GM21529 (cell line): ENCODE measurements around the gene MOB3B.
A peak's percentile ranks its signal among the peaks of the same experiment; 100 is the strongest.

ENCODE experiments used
- ATAC-seq: cut with Tn5 transposase; IDR thresholded peaks from one replicate; pipeline ENCODE4 v1.9.1; 2021; ENCODE audit not compliant: unreplicated experiment

MOB3B gene

DNA sequence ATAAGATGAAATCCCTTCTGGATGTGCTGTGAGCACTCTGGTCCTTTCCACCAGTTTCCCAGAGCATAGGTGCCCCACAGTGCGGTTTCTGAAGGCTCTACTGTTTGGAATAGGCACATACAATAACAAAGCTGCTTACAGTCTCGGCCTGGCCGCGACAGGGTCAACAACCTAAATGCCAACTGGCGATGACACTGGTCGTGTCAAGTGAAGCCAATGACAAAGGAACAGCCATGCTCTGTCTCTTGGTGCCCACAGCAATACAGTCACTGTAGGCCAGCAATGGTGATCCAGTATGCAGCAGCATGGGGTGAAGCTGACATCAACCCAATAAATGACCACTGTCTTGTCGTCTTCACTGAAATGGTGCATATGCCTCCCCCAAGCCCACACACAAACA lies 184.8 kb downstream of the MOB3B start:
- ATAC-seq = no peak

DNA sequence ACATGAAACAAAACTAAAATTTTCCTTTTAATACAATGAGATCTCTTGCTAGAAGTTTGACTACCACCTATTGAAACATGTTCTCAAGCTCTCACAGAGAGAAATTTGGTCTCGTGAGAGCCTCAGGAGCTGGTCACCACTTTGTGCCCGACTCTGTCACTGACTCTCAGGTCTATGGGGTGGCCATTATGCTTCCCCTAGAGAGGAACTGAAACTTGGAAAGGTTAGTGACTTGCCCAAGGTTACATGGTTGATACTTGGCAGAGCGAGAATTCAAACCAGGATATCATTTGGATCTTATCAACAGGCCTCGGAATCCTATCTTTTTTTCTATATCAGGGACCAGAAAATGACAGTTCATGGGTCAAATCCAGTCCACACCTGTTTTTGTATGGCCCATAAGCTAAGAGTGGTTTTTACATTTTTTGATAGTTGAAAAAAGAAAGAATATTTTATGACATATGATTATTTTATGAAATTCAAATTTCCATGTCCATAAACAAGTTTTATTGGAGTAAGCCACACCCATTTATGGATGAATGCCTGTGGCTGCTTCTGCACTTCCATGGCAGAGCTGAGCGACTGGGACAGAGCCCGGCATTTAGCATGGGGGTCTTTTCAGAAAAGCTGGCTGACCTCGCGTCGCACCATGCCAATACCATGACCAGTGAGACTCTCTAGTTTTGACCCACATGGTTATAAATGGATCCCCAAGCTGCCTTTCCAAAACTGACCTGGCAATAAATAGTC lies 187.9 kb downstream of the MOB3B start:
- no peak for ATAC-seq

DNA sequence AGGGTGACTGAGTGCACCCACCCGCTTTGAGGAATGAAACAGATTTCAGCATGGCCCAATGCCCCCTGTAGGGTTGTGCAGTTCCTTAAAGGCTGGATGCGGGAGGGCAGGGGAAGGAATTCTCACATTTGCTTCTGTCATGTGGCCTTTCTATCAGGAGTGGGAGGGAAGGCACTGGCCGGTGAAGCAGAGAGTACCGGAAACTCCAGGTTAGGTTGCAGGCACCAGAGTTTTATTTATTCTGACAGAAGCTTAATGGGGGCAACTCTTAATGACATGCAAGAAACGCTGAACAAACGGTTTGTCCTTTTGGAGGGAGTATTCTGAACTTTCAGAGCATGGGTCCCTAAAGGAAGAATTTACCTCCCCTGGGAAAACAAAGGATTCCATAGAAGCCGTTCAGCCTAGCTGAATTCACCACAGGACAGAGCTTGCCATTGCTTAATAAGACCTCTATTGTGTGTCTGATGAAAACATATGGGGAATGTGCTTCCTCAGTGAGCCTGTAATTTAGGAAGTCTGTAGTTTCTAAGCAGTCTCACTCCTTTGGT lies 188.6 kb downstream of the MOB3B start:
- no peak for ATAC-seq

- no peak for ATAC-seq
Measured at GRCh38 chr9:27340285-27340674, 189.3 kb downstream of the MOB3B start.

DNA sequence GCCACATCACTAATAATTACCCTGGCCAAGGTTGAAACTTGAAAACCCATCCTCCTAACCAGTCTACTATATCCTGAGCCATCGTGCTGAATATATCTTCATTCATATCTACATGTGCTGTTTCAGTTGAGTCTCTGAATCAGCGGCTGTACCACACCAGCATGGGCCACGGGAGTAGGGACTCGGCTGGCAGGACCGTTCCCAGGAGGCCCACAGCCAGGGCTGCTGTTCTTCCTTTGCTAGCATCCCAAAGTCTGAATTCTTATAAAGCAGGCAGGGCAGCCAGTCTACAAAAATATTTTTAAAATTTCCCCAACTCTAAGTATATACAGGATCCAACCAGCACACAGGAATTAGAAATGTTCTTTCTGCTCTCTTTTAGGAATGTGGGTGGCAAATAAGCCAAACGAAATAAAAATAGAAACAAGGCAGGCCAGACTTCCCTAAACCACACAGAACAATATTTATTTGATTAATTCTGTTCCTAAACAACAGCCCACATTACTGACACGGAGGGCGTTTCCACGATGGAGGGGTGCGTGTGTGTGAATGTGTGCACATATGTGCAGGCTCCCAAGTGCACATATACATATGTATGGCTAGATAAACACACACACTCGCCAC lies 189.8 kb downstream of the MOB3B start:
- ATAC-seq = no peak

DNA sequence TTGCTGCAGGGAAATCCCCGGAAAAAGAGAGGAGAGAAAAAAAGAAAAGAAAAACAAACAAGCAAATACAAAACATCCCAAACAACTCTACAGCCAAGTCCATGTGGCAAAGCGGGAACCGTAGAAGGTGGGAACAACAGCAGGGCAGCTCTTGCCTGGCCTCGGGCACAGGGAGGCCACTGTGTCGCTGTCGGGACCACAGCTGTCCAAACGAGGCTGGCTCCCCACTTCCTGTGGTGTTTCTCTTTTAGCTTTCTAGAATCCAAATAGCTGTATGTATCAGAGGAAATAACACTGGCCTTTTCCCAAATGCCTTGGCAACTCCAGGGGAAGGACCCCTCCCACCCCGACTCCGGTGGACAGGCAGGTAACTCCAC lies 191.1 kb downstream of the MOB3B start:
- ATAC-seq = no peak

- ATAC-seq = no peak
Measured at GRCh38 chr9:27337833-27338526, 191.6 kb downstream of the MOB3B start.

- no peak for ATAC-seq
Measured at GRCh38 chr9:27337236-27337635, 192.4 kb downstream of the MOB3B start.

- ATAC-seq = no peak
Measured at GRCh38 chr9:27336829-27337228, 192.8 kb downstream of the MOB3B start.

DNA sequence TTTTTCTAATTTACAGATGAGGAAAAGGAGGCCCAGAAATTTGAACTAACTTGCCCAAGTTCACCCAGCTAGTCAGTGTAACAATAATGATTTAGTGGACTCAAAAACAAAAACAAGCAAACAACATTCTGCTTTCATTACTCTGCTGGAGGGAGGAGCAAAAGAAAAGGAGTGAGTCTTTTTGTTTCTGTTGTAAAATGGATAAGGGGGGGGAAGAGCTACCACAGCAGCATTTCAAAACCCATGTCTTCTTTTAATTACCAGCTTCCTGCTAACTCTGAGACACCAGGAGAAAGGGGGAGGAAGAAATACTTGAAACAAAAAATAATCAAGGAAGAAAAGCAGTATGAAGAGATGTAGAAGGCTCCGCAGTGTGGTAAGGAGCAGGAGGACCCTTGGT lies 193.5 kb downstream of the MOB3B start:
- no peak for ATAC-seq

- ATAC-seq = no peak
Measured at GRCh38 chr9:27335075-27335474, 194.5 kb downstream of the MOB3B start.

DNA sequence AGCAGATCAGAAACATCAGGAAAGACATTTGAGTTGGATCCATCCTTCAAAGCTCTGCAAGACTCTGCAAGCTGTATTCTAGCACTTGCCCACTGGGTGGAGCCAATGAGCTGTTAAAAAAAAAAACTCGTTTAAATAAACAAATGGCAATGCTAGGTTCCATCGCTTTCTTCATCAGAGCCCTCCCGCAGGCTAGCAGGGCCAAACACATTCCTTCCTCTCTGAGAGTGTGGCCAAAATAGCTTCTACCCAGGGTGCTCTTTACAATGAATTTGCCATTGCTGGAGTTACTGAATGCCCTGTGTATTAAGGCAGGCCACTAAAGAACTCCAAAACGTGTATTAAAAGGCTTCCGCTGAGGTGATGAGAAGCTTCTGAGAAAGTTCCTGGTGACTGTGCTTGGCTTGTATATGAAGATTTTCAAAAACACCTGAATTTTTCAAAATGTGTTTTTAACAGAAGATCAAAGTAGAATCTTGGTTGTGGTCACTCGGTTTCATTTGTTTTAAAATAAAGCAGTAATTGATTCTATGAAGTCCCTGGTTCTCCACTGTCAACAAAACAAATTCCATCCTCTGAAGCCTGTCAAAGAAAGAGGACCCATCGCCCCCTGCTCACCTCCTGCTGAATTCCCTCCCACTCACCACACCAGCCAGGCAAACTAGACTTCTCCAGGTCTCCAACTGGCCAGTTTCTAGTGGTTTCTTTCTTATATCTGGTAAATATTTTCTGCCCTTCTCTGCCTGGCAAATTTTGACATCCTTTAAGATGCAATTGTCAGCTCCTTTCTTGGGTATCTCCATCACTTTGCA lies 196.2 kb downstream of the MOB3B start:
- peak; percentile 88 for ATAC-seq

GRCh38 chr9:27331393-27331792 lies 198.2 kb downstream of the MOB3B start:
- ATAC-seq = no peak

DNA sequence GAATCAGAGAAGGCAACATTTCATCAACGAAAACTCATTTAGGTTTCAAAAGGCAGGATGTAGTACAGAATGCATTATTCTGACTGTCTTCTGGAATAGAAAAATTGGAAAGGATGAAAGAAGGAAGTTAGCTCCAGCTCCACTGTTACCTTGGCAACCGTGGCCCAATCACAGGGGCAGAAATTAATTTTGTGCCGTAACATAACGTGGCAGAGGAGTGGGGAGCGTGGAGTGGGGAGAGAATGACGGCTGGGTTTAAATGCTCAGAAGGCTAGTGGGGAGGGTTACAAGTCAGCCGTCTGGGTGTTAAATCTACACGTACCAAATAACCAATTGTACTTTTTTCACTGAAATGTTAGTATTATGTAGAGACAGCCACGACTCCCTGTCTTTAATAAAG lies 200.3 kb downstream of the MOB3B start:
- ATAC-seq = no peak

- no peak for ATAC-seq
Measured at GRCh38 chr9:27328483-27328882, 201.1 kb downstream of the MOB3B start.

GRCh38 chr9:27311184-27311583 lies 218.4 kb downstream of the MOB3B start:
- ATAC-seq = no peak

GRCh38 chr9:27310582-27310981 lies 219.0 kb downstream of the MOB3B start:
- no peak for ATAC-seq

GRCh38 chr9:27308691-27309390 lies 220.8 kb downstream of the MOB3B start:
- no peak for ATAC-seq

DNA sequence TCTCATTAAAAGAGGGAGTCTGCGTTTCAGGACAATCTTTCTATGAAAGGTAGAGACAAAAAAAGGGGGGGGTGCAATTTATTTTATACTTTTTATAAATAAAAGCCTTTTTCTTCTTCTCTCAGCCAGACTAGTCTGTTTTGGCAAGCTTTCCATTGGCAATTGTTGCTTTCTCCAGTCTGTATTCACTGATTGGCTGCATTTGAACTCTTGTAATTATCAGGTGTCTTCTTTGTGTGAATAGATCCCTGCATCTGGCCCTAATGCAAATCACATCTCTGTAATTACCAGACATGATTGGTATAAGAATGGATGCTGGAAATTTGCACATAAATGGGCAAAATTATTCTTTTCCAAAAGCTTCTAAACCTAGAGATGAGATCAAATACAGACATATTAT lies 225.1 kb downstream of the MOB3B start:
- no peak for ATAC-seq

DNA sequence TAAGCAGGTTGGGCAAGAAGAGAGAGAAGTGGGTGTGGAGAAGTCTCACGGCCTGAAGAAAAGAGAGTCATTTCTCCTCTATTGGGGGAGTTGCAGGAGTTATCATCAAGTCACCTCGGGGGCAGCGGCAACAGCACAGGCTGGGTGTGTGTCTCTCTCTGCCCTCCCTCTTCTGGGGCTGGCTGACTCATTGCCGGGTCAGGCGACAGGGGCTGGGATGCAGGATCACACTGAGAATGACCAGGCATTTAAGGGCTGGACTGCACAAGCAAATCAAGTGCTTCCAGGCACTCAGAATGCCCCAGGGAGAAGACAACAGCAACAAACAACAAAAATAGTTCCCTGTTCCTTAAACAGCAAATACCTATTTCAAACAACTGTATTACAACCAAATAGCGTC lies 226.4 kb downstream of the MOB3B start:
- no peak for ATAC-seq

GRCh38 chr9:27297050-27297449 lies 232.6 kb downstream of the MOB3B start, which contains the start of gene EQTN:
TSS of gene EQTN (minus strand) at chr9:27297150. CDS start at chr9:27297055, 95 bp downstream.
- no peak for ATAC-seq
